ENCODE measurements around the gene BDP1.

BDP1 gene

GRCh38 chr5:71615809-71616208 lies 160.4 kb downstream of the BDP1 start:
- TF ChIP-seq POLR2AphosphoS5 (IDR thresholded peaks at IDR 0.05; ENCODE audit: low read depth, low read length), result no peak
- TF ChIP-seq REST (IDR thresholded peaks at IDR 0.05; ENCODE audit: insufficient read depth in 1 of 2, low read depth in 2 of 2, low read length in 2 of 2), result no peak
- no peak for TF ChIP-seq SIN3A (IDR thresholded peaks at IDR 0.05; ENCODE audit: borderline replicate concordance, insufficient read depth, low read length)
- no peak for TF ChIP-seq TAF1 (IDR thresholded peaks at IDR 0.05; ENCODE audit: borderline replicate concordance, insufficient read depth, low read length)
- no peak for TF ChIP-seq FOXP2 (optimal IDR thresholded peaks at IDR 0.05; ENCODE audit: borderline replicate concordance, extremely low read depth, extremely low read length, insufficient read depth)
